T-cell (primary cell): ENCODE data around the gene NSG2. TPM values are rescaled to one million over a fixed set of nuclear protein-coding genes. Genes with fewer than 3 reads are reported as not detected.

Source experiments
- ATAC-seq, 4 experiments: fragments of 200-7000 bp in 3 of 4; fragments of 150-1000 bp in 1 of 4; cut with Tn5 transposase; replicated peaks in 1 of 4; 1 replicate in 3 of 4; 2 replicates in 1 of 4; pipeline ENCODE4 v1.10.0; 2021; ENCODE audit warnings: moderate library complexity in 3 of 4, mild to moderate bottlenecking in 2 of 4, moderate number of reproducible peaks in 1 of 4
- CTCF ChIA-PET, 2 donors: fragments of 300-600 bp; sonication (Branson Sonifier 250); formaldehyde crosslinking; loops; one replicate each; lab custom pipeline; 2022; ENCODE audit warnings: antibody characterized with exemption in 2 of 2; lab: Charles Lee
- POLR2A ChIA-PET, 2 donors: fragments of 300-600 bp; sonication (Branson Sonifier 250); formaldehyde crosslinking; loops; one replicate each; lab custom pipeline; 2022; ENCODE audit warnings: antibody characterized with exemption in 2 of 2; lab: Charles Lee
- DNase-seq, 35 experiments: peaks; one replicate each; pipeline versions ENCODE4 v3.0.0 to v3.0.0-alpha.2; 2013 to 2023
- H3K27ac ChIP-seq: one replicate; pipeline ENCODE4 v1.5.1; 2013; ENCODE audit warnings: low read length
- H3K27me3 ChIP-seq, 2 experiments: replicated peaks in 1 of 2; 1 replicate in 1 of 2; 2 replicates in 1 of 2; pipeline versions ENCODE4 v1.6.1 to v1.7.0; 2013; ENCODE audit warnings: low read length in 1 of 2, mixed read lengths in 1 of 2; ENCODE audit not compliant: control insufficient read depth in 2 of 2, insufficient read depth in 2 of 2; ENCODE audit errors: extremely low read depth in 1 of 2
- H3K36me3 ChIP-seq, 2 donors: 1 replicate in 1 of 2; 2 replicates in 1 of 2; pipeline versions ENCODE4 v1.6.1 to v1.7.0; 2013; ENCODE audit warnings: low read length in 1 of 2; ENCODE audit not compliant: control insufficient read depth in 2 of 2, insufficient read depth in 1 of 2; ENCODE audit errors: extremely low read depth in 1 of 2
- H3K4me1 ChIP-seq, 2 experiments: 1 replicate in 1 of 2; 2 replicates in 1 of 2; pipeline versions ENCODE4 v1.6.1 to v1.7.0; 2013; ENCODE audit warnings: low read length in 2 of 2, mixed read lengths in 1 of 2; ENCODE audit not compliant: insufficient read depth in 2 of 2, control insufficient read depth in 1 of 2; ENCODE audit errors: extremely low read depth in 1 of 2
- H3K4me3 ChIP-seq, 2 donors: 1 replicate in 1 of 2; 2 replicates in 1 of 2; pipeline versions ENCODE4 v1.5.1 to v1.7.0; 2013; ENCODE audit warnings: mild to moderate bottlenecking in 2 of 2, low read length in 1 of 2, moderate library complexity in 1 of 2; ENCODE audit not compliant: control insufficient read depth in 1 of 2; ENCODE audit errors: extremely low read depth in 1 of 2
- H3K9me3 ChIP-seq: 2 replicates; pipeline ENCODE4 v1.7.0; 2013
- H3K27ac Mint-ChIP-seq, 2 donors: one replicate each; pipeline ENCODE4 v1.8.0; 2020 to 2021; ENCODE audit warnings: mild to moderate bottlenecking in 2 of 2, mixed read lengths in 2 of 2
- H3K27me3 Mint-ChIP-seq, 2 donors: one replicate each; pipeline ENCODE4 v1.8.0; 2021 to 2022; ENCODE audit warnings: mixed read lengths in 2 of 2
- H3K36me3 Mint-ChIP-seq: one replicate; pipeline ENCODE4 v1.8.0; 2021; ENCODE audit warnings: mixed read lengths
- H3K4me1 Mint-ChIP-seq, 3 donors: one replicate each; pipeline ENCODE4 v1.8.0; 2020 to 2022; ENCODE audit warnings: mixed read lengths in 3 of 3, mild to moderate bottlenecking in 1 of 3
- H3K4me3 Mint-ChIP-seq, 3 donors: one replicate each; pipeline ENCODE4 v1.8.0; 2020 to 2022; ENCODE audit warnings: mild to moderate bottlenecking in 3 of 3, mixed read lengths in 3 of 3, moderate library complexity in 3 of 3
- H3K9me3 Mint-ChIP-seq, 3 donors: one replicate each; pipeline ENCODE4 v1.8.0; 2020 to 2022; ENCODE audit warnings: mixed read lengths in 3 of 3
- WGBS: methylation state at CpG from one replicate; pipeline ENCODE4 v1.1.5; 2013; ENCODE audit warnings: missing lambda C conversion rate; ENCODE audit not compliant: insufficient coverage; 5-methylcytosine and 5-hydroxymethylcytosine counted together
- total RNA-seq, 35 experiments: library from RNA in 6 of 35; stranded (reverse) in 6 of 35; fragments of 120-200 nt in 1 of 35; gene quantifications; one replicate each; pipeline versions ENCODE4 v1.2.1 to v1.2.4 and lab custom pipeline; 2013 to 2026

NSG2 gene
- total RNA-seq, 5 donors from 2014 or later (not counting 1 experiment from before 2014, with no cell fraction given) = not detected

DNA sequence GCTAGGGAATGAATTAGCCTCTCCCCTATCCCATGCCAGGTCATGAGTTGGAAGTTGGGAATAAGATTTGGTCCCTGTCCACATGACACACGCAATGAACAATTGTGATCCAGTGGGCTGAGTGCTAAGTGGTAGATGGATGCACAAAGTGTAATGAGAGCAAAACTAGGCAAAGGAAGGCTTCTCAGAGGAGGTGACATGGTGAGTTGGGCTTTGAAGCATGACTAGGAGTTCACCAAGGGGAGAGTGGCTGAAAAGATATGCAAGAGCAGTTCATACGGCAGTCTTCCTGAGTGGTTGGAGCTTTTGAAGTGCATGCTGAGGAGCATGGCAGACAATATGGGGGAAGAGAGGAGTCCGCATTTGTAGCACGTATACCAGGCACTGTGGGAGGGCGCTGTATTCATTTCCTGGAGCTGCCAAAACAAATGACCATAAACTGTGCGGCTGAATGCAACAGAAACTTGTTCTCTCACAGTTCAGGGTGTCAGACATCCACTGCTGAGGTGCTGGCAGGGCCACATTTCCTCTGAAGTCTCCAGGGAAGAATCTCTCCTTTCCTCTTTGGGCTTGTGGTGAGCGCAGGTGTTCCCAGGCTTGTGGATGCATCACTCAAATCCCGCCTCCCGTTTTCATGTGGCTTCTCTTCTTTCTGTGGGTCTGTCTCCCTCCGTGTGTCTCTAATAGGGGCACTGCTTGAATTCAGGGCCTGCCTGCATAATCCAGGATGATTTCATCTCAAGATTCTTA, 49.5 kb downstream of the NSG2 start:
- Mint-ChIP-seq H3K4me1 (no peaks in the 10 kb centered on the region), H3K27ac (no peak overlapping the region), H3K36me3 (no peaks in the 10 kb centered on the region), H3K27me3 (peaks cover 6 to 16% of the 10 kb centered on the region in 2 donors), H3K9me3 (no peaks in the 10 kb centered on the region), H3K4me3 (no peak overlapping the region)
- CTCF ChIA-PET = no interaction called here
- no peaks in the 10 kb centered on the region for H3K36me3 ChIP-seq
- 54% methylated on average over 7 of the region's 10 CpGs for WGBS
- H3K9me3 ChIP-seq = no peaks in the 10 kb centered on the region
- no peak for ATAC-seq
- no peak overlapping the region for H3K4me3 ChIP-seq
- POLR2A ChIA-PET = no interaction called here
- no peak for DNase-seq
- H3K4me1 ChIP-seq = no peaks in the 10 kb centered on the region
- H3K27me3 ChIP-seq = peaks cover 0 to 7% of the 10 kb centered on the region in 2 experiments
- H3K27ac ChIP-seq = no peak overlapping the region

GRCh38 chr5:174096619-174097018, 51.1 kb downstream of the NSG2 start:
- POLR2A ChIA-PET = no interaction called here
- peaks cover 0 to 11% of the 10 kb centered on the region in 2 experiments for H3K27me3 ChIP-seq
- Mint-ChIP-seq H3K9me3 (no peaks in the 10 kb centered on the region), H3K27ac (no peak overlapping the region), H3K36me3 (no peaks in the 10 kb centered on the region), H3K4me1 (no peaks in the 10 kb centered on the region), H3K4me3 (no peak overlapping the region), H3K27me3 (peaks cover 0 to 11% of the 10 kb centered on the region in 2 donors)
- no peak overlapping the region for H3K27ac ChIP-seq
- CTCF ChIA-PET = no interaction called here
- 67% methylated on average over 1 of the region's 6 CpGs for WGBS
- no peak overlapping the region for H3K4me3 ChIP-seq
- no peaks in the 10 kb centered on the region for H3K9me3 ChIP-seq
- DNase-seq (no peak), ATAC-seq (no peak)
- H3K36me3 ChIP-seq = no peaks in the 10 kb centered on the region
- H3K4me1 ChIP-seq = no peaks in the 10 kb centered on the region

DNA sequence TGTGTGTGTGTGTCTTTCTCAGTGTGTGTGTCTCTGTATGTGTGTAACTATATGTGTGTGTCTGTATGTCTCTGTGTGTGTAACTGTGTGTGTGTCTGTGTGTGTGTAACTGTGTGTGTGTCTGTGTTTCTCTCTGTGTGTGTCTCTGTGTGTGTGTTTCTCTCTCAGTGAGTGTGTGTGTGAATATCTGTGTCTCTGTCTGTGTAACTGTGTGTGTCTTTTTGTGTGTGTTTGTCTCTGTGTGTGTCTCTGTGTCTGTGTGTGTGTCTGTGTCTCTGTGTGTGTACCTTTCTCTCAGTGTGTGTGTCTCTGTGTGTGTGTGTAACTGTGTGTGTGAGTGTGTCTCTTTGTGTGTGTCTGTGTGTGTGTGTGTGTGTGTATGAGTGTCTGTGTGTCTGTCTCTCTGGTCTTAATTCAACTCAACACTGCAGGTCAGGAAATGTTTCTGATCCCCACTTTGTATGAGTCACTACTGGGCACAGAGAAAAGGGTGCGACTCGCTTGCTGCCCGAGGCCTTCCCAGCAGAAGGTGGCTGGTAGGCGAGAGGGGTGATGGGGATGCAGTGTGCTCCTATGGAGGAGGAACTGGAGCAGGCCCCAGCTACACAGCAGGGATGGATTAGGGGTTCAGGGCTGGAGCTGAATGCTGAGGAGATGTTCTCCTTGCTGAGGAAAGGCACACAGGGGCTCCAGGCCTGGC, 52.1 kb downstream of the NSG2 start:
- Mint-ChIP-seq H3K27ac (no peak overlapping the region), H3K36me3 (no peaks in the 10 kb centered on the region), H3K27me3 (peaks cover 0 to 15% of the 10 kb centered on the region in 2 donors), H3K4me1 (no peaks in the 10 kb centered on the region), H3K9me3 (no peaks in the 10 kb centered on the region), H3K4me3 (no peak overlapping the region)
- no peak for ATAC-seq
- no peaks in the 10 kb centered on the region for H3K9me3 ChIP-seq
- POLR2A ChIA-PET = no interaction called here
- peaks cover 0 to 11% of the 10 kb centered on the region in 2 experiments for H3K27me3 ChIP-seq
- H3K36me3 ChIP-seq = no peaks in the 10 kb centered on the region
- H3K4me3 ChIP-seq = no peak overlapping the region
- CTCF ChIA-PET = no interaction called here
- no peaks in the 10 kb centered on the region for H3K4me1 ChIP-seq
- 90% methylated on average over 4 of the region's 4 CpGs for WGBS
- DNase-seq = no peak
- H3K27ac ChIP-seq = no peak overlapping the region

DNA sequence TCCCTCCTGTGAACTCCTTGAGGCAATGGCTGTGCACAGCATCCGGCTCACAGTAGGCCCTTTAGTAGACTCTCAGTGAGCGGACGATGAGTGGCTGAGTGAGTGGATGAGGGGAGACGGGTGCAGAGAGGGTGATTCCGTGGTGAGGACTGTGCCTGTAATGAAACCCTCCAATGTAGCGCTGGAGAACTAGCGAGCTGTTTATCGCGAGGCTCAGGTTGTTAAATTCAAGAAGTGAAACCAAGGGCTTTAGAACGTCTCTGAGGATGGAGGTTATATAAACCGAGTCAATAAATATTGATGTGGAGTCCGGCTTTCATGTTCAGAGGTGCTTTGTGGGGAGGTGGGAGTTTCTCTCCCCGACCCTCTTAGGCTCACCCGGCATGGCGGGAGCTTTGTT, 53.2 kb downstream of the NSG2 start:
- H3K9me3 Mint-ChIP-seq = no peaks in the 10 kb centered on the region
- no peak for DNase-seq
- H3K9me3 ChIP-seq = no peaks in the 10 kb centered on the region
- no peak overlapping the region for H3K27ac Mint-ChIP-seq
- no peaks in the 10 kb centered on the region for H3K4me1 ChIP-seq
- POLR2A ChIA-PET = no interaction called here
- H3K27me3 ChIP-seq = peaks cover 0 to 11% of the 10 kb centered on the region in 2 experiments
- no peaks in the 10 kb centered on the region for H3K36me3 Mint-ChIP-seq
- H3K27ac ChIP-seq = no peak overlapping the region
- WGBS = 85% methylated on average over 11 of the region's 15 CpGs
- CTCF ChIA-PET = no interaction called here
- no peaks in the 10 kb centered on the region for H3K36me3 ChIP-seq
- peaks cover 0 to 15% of the 10 kb centered on the region in 2 donors for H3K27me3 Mint-ChIP-seq
- no peaks in the 10 kb centered on the region for H3K4me1 Mint-ChIP-seq
- no peak overlapping the region for H3K4me3 Mint-ChIP-seq
- no peak overlapping the region for H3K4me3 ChIP-seq
- ATAC-seq = no peak

DNA sequence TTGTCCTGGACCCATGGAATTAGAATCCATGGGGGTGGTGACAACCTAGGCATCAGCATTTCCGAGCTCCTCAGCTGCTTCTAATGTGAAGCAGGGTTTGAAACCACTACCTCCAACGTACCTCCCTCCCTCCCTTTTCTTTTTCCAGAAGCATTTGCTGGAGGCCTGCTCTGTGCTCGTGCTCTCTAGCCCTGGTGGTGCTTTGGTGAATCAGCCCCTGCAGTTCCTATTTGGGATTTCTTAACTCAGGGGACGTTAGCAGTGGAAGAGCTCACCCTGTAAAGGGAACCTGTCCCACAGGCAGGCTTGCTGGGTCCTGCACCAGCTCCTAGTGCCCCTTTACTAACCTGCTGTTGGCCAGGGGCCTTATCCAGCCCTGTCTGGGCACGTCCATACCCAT, 55.0 kb downstream of the NSG2 start:
- ATAC-seq (no peak), DNase-seq (no peak)
- Mint-ChIP-seq H3K4me3 (no peak overlapping the region), H3K36me3 (no peaks in the 10 kb centered on the region), H3K27me3 (peaks cover 0 to 11% of the 10 kb centered on the region in 2 donors), H3K27ac (no peak overlapping the region), H3K4me1 (no peaks in the 10 kb centered on the region), H3K9me3 (no peaks in the 10 kb centered on the region)
- Histone ChIP-seq H3K4me1 (no peaks in the 10 kb centered on the region), H3K4me3 (no peak overlapping the region), H3K36me3 (no peaks in the 10 kb centered on the region), H3K9me3 (no peaks in the 10 kb centered on the region), H3K27ac (no peak overlapping the region), H3K27me3 (peaks cover 0 to 8% of the 10 kb centered on the region in 2 experiments)
- ChIA-PET POLR2A (no interaction called here), CTCF (no interaction called here)
- 38% methylated on average over 5 of the region's 5 CpGs for WGBS

GRCh38 chr5:174101195-174101730, 55.8 kb downstream of the NSG2 start:
- Histone ChIP-seq H3K27ac (no peak overlapping the region), H3K36me3 (no peaks in the 10 kb centered on the region), H3K4me1 (no peaks in the 10 kb centered on the region), H3K27me3 (peaks cover 0 to 8% of the 10 kb centered on the region in 2 experiments), H3K4me3 (no peak overlapping the region), H3K9me3 (no peaks in the 10 kb centered on the region)
- no peaks in the 10 kb centered on the region for H3K9me3 Mint-ChIP-seq
- H3K4me3 Mint-ChIP-seq = no peak overlapping the region
- ChIA-PET POLR2A (no interaction called here), CTCF (no interaction called here)
- H3K27me3 Mint-ChIP-seq = peaks cover 0 to 11% of the 10 kb centered on the region in 2 donors
- no peaks in the 10 kb centered on the region for H3K4me1 Mint-ChIP-seq
- DNase-seq = no peak
- no peak for ATAC-seq
- H3K27ac Mint-ChIP-seq = no peak overlapping the region
- WGBS = 71% methylated on average over 5 of the region's 6 CpGs
- H3K36me3 Mint-ChIP-seq = no peaks in the 10 kb centered on the region
